KMS-11 (cell line): ENCODE data around the gene PHF23.
A peak's percentile ranks its signal among the peaks of the same experiment; 100 is the strongest.

Experiments used
- H2AFZ ChIP-seq: fragments of 200-600 bp; sonication (generic); 2 replicates; pipeline ENCODE4 v1.6.1; 2016; ENCODE audit warnings: antibody characterized with exemption, mixed run types, low read depth
- H3K27ac ChIP-seq: fragments of 200-600 bp; sonication (generic); 2 replicates; pipeline ENCODE4 v1.6.1; 2016; ENCODE audit warnings: mild to moderate bottlenecking, mixed run types
- H3K27me3 ChIP-seq: fragments of 200-600 bp; sonication (generic); 2 replicates; pipeline ENCODE4 v1.6.1; 2017; ENCODE audit warnings: mild to moderate bottlenecking, low read depth, mixed run types, moderate library complexity; ENCODE audit not compliant: insufficient read depth
- H3K36me3 ChIP-seq: fragments of 200-600 bp; sonication (generic); 2 replicates; pipeline ENCODE4 v1.6.1; 2017; ENCODE audit warnings: mild to moderate bottlenecking, mixed run types; ENCODE audit not compliant: insufficient read depth
- H3K4me1 ChIP-seq: fragments of 200-600 bp; sonication (generic); 2 replicates; pipeline ENCODE4 v1.6.1; 2016; ENCODE audit warnings: mild to moderate bottlenecking, low read depth, mixed run types; ENCODE audit not compliant: poor library complexity, severe bottlenecking
- H3K4me2 ChIP-seq: fragments of 200-600 bp; sonication (generic); 2 replicates; pipeline ENCODE4 v1.7.0; 2016; ENCODE audit warnings: mild to moderate bottlenecking, mixed run types
- H3K4me3 ChIP-seq: fragments of 200-600 bp; sonication (generic); IDR thresholded peaks from 2 replicates; pipeline ENCODE4 v1.6.1; 2017; ENCODE audit warnings: low read depth, low read length, mixed read lengths; ENCODE audit not compliant: insufficient read depth
- H3K79me2 ChIP-seq: fragments of 200-600 bp; sonication (generic); 2 replicates; pipeline ENCODE4 v1.6.1; 2016; ENCODE audit warnings: low read depth, mixed run types; ENCODE audit not compliant: insufficient read depth
- H3K9ac ChIP-seq: fragments of 200-600 bp; sonication (generic); 2 replicates; pipeline ENCODE4 v1.6.1; 2016; ENCODE audit warnings: mild to moderate bottlenecking, mixed run types
- H4K20me1 ChIP-seq: fragments of 200-600 bp; sonication (generic); 2 replicates; pipeline ENCODE4 v1.6.1; 2016; ENCODE audit warnings: mild to moderate bottlenecking, mixed run types; ENCODE audit not compliant: insufficient read depth
- TF ChIP-seq, protein P1 (sequence below): fragments of 200-600 bp; sonication (generic); conservative IDR thresholded peaks from 2 replicates; pipeline ENCODE4 v1.6.1; 2017; ENCODE audit warnings: low read depth, mild to moderate bottlenecking, antibody characterized with exemption, low read length, moderate library complexity, mixed read lengths

PHF23 gene

DNA sequence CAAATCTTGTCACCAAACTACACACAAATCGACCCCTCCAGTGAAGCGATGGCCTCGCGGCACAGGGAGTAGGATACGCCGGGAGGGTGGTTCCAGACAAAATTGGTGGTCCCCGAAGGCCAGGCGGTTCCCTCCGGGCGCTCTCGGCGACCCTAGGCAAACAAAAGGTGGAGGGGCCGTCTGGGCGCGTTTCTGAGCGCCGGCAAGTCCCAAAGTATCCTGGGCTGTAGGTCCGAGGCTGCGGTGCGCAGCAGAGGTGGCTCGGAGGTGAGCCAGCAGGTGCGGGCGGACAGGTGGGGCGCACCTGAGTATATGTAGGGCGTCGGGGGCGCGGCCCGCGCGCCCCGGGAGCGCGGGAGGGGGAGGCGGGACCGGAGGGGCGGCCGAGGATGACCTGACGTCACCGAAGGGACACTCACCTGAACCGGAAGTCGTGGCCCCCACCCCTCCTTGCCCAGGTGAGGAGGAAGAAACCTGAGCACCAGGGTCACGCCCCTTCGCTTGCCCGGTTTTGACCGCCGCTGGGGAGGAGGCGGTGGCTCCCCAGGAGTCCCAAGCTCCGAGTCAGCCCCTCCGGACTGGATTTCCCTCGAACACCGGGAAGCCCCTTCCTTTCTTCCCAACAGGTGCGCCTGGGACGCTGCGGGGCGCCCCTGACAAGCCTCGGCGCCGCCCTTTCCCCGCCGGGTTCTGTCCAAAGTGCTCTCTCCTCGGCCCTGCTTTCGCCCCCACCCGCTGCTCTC lies 23.1 kb upstream of the PHF23 start, which contains the start of gene CLDN7:
CLDN7 (minus strand) TSS at position 287 of the 743 bp plus-strand sequence. CDS start 435 bp downstream, outside the sequence.
- H3K27me3 ChIP-seq, result no peaks in the 10 kb centered on the region; the same call in 1 of the 2 replicates
- no peaks in the 10 kb centered on the region for H3K4me1 ChIP-seq
- H2AFZ ChIP-seq, result peak within 1 kb of the TSS; percentile 34; the same call in 1 of the 2 replicates
- H3K36me3 ChIP-seq, result no peaks in the 10 kb centered on the region
- H3K4me3 ChIP-seq, result no peak within 1 kb of the TSS
- H3K9ac ChIP-seq, result no peak within 1 kb of the TSS
- TF ChIP-seq, protein P1, sequence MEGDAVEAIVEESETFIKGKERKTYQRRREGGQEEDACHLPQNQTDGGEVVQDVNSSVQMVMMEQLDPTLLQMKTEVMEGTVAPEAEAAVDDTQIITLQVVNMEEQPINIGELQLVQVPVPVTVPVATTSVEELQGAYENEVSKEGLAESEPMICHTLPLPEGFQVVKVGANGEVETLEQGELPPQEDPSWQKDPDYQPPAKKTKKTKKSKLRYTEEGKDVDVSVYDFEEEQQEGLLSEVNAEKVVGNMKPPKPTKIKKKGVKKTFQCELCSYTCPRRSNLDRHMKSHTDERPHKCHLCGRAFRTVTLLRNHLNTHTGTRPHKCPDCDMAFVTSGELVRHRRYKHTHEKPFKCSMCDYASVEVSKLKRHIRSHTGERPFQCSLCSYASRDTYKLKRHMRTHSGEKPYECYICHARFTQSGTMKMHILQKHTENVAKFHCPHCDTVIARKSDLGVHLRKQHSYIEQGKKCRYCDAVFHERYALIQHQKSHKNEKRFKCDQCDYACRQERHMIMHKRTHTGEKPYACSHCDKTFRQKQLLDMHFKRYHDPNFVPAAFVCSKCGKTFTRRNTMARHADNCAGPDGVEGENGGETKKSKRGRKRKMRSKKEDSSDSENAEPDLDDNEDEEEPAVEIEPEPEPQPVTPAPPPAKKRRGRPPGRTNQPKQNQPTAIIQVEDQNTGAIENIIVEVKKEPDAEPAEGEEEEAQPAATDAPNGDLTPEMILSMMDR, result no peak
- H3K4me2 ChIP-seq, result peak within 1 kb of the TSS; percentile 21; the same call in 1 of the 2 replicates
- no peak within 1 kb of the TSS for H3K27ac ChIP-seq
- H3K79me2 ChIP-seq, result no peaks in the 10 kb centered on the region
- H4K20me1 ChIP-seq, result no peaks in the 10 kb centered on the region

DNA sequence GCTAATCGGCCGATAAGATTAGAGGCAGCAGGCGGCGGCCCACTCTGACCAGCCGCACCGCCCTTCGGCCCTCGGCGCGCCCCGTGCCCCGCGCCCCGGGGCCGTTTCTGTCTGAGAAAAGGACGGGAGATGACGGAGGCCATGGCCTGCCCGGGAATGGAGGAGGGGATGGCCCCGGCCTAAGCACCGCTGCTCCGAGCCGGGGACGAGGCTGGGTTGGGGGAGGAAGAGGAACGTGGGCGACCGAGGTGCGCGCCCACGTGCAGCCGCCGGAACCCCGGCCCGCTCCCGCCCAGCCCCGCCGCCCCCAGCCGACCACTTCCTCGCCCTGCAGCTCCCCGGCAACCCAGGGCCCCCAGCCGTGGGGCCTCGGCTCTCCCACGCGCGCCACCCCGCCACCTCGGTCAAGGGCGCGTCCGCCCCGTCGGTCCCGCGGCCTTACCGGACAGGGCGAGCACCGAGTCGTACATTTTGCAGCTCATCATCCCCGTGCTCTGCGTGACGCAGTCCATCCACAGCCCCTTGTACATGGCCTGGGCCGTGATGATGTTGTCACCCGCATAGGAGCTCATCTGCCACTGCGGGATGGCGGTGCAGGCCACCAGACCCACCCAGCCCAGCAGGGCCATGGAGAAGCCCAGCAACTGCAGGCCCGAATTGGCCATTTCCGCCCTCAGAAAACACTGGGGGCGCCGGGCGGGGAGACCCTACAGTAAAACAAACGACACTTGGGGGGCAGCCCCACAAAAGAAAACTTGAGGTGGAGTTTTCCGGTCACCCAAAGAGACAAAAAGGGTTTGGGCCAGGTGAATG lies 22.3 kb upstream of the PHF23 start:
- H3K9ac ChIP-seq, result no peak overlapping the region
- no peaks in the 10 kb centered on the region for H4K20me1 ChIP-seq
- H2AFZ ChIP-seq, result peak overlapping the region; percentile 34; the same call in 1 of the 2 replicates
- H3K79me2 ChIP-seq, result no peaks in the 10 kb centered on the region
- TF ChIP-seq, protein P1, result no peak
- H3K4me2 ChIP-seq, result peak overlapping the region; percentile 21; the same call in 1 of the 2 replicates
- no peak overlapping the region for H3K4me3 ChIP-seq
- H3K27ac ChIP-seq, result no peak overlapping the region
- no peaks in the 10 kb centered on the region for H3K4me1 ChIP-seq
- H3K27me3 ChIP-seq, result no peaks in the 10 kb centered on the region; the same call in 1 of the 2 replicates
- H3K36me3 ChIP-seq, result no peaks in the 10 kb centered on the region

DNA sequence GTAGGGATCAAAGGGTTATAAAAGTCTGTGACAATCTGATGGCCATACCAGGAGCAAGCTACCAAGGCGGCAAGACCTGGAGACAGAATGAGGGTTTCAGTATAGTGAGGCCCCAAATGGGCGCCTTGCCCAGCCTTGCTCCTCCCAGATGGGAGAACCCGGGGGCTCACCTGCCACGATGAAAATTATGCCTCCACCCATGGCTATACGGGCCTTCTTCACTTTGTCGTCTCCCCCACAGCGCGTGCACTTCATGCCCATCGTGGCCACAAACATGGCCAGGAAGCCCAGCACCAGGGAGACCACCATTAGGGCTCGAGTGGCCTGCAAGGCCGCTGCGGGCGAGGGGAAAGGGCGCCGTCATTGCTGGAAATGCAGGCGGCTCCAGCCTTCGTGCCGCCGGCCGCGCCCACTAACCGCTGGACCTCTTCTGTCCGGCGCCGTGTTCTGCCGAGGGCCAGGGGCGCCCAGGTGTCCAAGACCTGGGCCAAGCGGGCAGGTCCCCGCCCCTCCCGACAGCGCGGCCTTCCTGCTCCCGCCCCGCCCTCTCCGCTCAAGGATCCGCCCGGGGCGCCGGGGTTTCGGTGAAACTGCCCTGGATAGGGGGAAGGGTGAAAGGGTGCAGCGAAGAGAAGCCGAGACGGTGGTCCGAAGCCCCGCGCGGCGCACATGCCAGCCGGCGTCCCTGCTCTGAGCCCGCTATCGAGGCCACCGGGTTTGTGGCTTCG lies 21.6 kb upstream of the PHF23 start:
- Histone ChIP-seq H3K36me3 (no peaks in the 10 kb centered on the region), H3K4me3 (no peak overlapping the region), H3K27me3 (no peaks in the 10 kb centered on the region; the same call in 1 of the 2 replicates), H3K4me2 (peak overlapping the region; percentile 21; the same call in 1 of the 2 replicates), H4K20me1 (no peaks in the 10 kb centered on the region), H3K27ac (no peak overlapping the region), H3K4me1 (no peaks in the 10 kb centered on the region), H3K79me2 (no peaks in the 10 kb centered on the region), H2AFZ (peak overlapping the region; percentile 34; the same call in 1 of the 2 replicates), H3K9ac (no peak overlapping the region)
- TF ChIP-seq, protein P1, result no peak

DNA sequence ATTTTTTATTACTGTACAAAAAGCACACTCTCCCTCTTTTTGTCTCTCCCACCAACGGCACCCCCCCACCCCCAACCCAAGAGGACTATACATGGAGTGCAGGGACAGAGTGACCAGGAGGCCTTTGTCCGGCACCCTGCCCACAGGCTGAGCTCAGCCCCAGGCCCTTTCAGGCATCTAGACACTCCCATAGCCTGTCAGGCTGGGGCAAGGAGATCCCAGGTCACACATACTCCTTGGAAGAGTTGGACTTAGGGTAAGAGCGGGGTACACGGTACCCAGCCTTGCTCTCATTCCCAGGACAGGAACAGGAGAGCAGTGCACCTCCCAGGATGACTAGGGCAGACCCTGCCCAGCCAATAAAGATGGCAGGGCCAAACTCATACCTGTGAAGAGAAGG lies 20.9 kb upstream of the PHF23 start:
- H3K4me1 ChIP-seq, result no peaks in the 10 kb centered on the region
- H3K27ac ChIP-seq, result no peak overlapping the region
- H3K9ac ChIP-seq, result no peak overlapping the region
- no peaks in the 10 kb centered on the region for H3K36me3 ChIP-seq
- no peaks in the 10 kb centered on the region for H3K79me2 ChIP-seq
- no peak overlapping the region for H3K4me3 ChIP-seq
- H3K27me3 ChIP-seq, result no peaks in the 10 kb centered on the region; the same call in 1 of the 2 replicates
- TF ChIP-seq, protein P1, result no peak
- H4K20me1 ChIP-seq, result no peaks in the 10 kb centered on the region
- no peak overlapping the region for H2AFZ ChIP-seq
- no peak overlapping the region for H3K4me2 ChIP-seq
